ENCODE measurements around the gene TIMELESS. TPM values are rescaled to one million over a fixed set of nuclear protein-coding genes. Genes with fewer than 3 reads are reported as not detected.

The TIMELESS gene
- total RNA-seq, 1 experiment from 2014 or later, result 47.0 TPM

Other genes starting within 250 kb of the TIMELESS start
- 40.6 TPM for gene RNF41, start 227.5 kb downstream of the TIMELESS start, total RNA-seq (2021; ENCODE audit: unreplicated experiment)
- 52.9 TPM for gene NABP2, start 225.1 kb downstream of the TIMELESS start, total RNA-seq (2021; ENCODE audit: unreplicated experiment)
- 0.66 TPM for gene SLC39A5, start 219.4 kb downstream of the TIMELESS start, total RNA-seq (2021; ENCODE audit: unreplicated experiment)
- 56.6 TPM for gene ANKRD52, start 191.0 kb downstream of the TIMELESS start, total RNA-seq (2021; ENCODE audit: unreplicated experiment)
- gene COQ10A, start 182.5 kb downstream of the TIMELESS start, total RNA-seq (2021; ENCODE audit: unreplicated experiment), result 11.7 TPM
- gene CS, start 149.1 kb downstream of the TIMELESS start, total RNA-seq (2021; ENCODE audit: unreplicated experiment), result 270 TPM
- gene CNPY2, start 133.4 kb downstream of the TIMELESS start, total RNA-seq (2021; ENCODE audit: unreplicated experiment), result 109 TPM
- 75.0 TPM for gene PAN2, start 115.4 kb downstream of the TIMELESS start, total RNA-seq (2021; ENCODE audit: unreplicated experiment)
- gene IL23A, start 110.5 kb downstream of the TIMELESS start, total RNA-seq (2021; ENCODE audit: unreplicated experiment), result 0.59 TPM
- 53.1 TPM for gene STAT2, start 89.3 kb downstream of the TIMELESS start, total RNA-seq (2021; ENCODE audit: unreplicated experiment)
- gene APOF, start 86.6 kb downstream of the TIMELESS start, total RNA-seq (2021; ENCODE audit: unreplicated experiment), result 0.17 TPM
- gene MIP, start 5.2 kb upstream of the TIMELESS start, total RNA-seq (2021; ENCODE audit: unreplicated experiment), result 0.79 TPM
- 2.5 TPM for gene SPRYD4, start 19.2 kb upstream of the TIMELESS start, total RNA-seq (2021; ENCODE audit: unreplicated experiment)
- not detected for gene GLS2, start 38.7 kb upstream of the TIMELESS start, total RNA-seq (2021; ENCODE audit: unreplicated experiment)
- 40.8 TPM for gene RBMS2, start 72.4 kb upstream of the TIMELESS start, total RNA-seq (2021; ENCODE audit: unreplicated experiment)
- 106 TPM for gene BAZ2A, start 180.9 kb upstream of the TIMELESS start, total RNA-seq (2021; ENCODE audit: unreplicated experiment)
- gene ATP5F1B, start 196.6 kb upstream of the TIMELESS start, total RNA-seq (2021; ENCODE audit: unreplicated experiment), result 1,051 TPM
- 404 TPM for gene PTGES3, start 238.9 kb upstream of the TIMELESS start, total RNA-seq (2021; ENCODE audit: unreplicated experiment)

Data from HCT116 (cell line).